22Rv1 (cell line): ENCODE data around the gene SSU72.
"Not testable (repeated sequence)": the region's sequence is repeated elsewhere in the genome, so short reads cannot be mapped to it uniquely, and the experiment has no call there.

Experiments used
- H3K27ac ChIP-seq: fragments of 450-650 bp; 2 replicates; pipeline ENCODE4 v1.5.1; 2017
- CTCF ChIP-seq: fragments of 450-650 bp; IDR thresholded peaks from 2 replicates; pipeline ENCODE4 v1.5.1; 2017; ENCODE audit warnings: mild to moderate bottlenecking
- ZFX ChIP-seq: fragments of 450-650 bp; IDR thresholded peaks from 2 replicates; pipeline ENCODE4 v1.6.1; 2017; ENCODE audit warnings: antibody characterized with exemption, borderline replicate concordance

The SSU72 gene

DNA sequence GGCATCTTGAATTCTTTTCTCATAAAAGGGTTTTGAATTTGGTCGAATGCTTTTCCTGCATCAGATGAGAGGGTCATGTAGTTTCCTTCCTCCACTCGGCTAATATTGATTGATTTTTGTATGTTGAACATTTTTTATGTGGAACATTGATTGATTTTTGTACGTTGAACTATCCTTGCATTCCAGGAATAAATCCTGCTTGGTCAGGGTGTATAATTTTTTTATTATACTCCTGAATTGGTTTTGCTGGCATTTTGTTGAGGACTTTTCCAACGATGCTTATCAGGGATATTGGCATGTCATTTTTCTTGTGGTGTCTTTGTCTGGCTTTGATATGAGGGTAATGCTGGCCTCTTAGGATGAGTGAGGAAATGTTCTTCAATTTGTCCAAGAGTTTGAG is 42.7 kb downstream of the SSU72 start:
- no peak overlapping the region for H3K27ac ChIP-seq
- TF ChIP-seq CTCF (no peak), ZFX (no peak)

DNA sequence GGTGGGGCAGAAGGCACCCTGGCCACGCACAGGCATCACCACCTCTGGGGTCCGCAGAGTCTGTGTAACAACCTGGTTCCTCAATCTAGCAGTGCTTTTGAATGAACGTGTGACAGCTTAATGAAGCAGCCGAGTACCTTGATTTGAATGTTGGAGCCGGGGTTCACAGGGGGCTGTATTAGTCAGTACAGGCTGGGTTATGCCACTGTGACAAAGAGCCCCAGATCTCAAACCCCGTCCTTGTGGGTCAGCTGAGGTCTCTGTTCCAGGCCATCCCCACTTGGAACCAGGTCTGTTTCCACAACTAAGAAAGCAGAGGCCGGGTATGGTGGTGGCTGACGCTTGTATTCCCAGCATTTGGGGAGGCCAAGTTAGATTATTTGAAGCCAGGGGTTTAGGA is 44.7 kb downstream of the SSU72 start:
- TF ChIP-seq CTCF (no peak), ZFX (no peak)
- H3K27ac ChIP-seq, result no peak overlapping the region

DNA sequence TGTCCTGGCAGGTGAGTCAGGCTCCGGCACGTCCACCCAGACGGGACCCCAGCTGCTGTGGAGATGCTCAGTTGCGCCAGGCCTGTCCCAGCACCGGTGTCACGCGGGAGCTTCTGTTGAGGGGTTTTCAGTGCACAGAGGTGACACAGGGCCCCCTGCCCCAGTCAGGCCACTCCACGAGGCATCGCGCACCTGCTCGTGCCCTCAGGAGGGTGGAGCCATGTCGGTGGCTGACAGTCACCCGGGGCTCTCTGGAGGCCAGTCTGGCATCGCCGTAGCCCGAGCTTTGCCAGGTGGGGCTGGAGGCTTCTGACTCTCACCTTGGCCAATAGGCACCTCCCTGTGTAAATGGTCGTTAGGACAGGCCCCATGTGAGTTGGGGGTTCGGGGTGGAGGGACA is 45.3 kb downstream of the SSU72 start:
- TF ChIP-seq ZFX (no peak), CTCF (no peak)
- H3K27ac ChIP-seq, result no peak overlapping the region

- H3K27ac ChIP-seq, result no peak overlapping the region
- TF ChIP-seq ZFX (no peak), CTCF (no peak)
Observed at GRCh38 chr1:1528301-1529267, 46.1 kb downstream of the SSU72 start.

- no peak overlapping the region for H3K27ac ChIP-seq
- TF ChIP-seq CTCF (no peak), ZFX (no peak)
Observed at GRCh38 chr1:1527092-1527816, 47.4 kb downstream of the SSU72 start.

DNA sequence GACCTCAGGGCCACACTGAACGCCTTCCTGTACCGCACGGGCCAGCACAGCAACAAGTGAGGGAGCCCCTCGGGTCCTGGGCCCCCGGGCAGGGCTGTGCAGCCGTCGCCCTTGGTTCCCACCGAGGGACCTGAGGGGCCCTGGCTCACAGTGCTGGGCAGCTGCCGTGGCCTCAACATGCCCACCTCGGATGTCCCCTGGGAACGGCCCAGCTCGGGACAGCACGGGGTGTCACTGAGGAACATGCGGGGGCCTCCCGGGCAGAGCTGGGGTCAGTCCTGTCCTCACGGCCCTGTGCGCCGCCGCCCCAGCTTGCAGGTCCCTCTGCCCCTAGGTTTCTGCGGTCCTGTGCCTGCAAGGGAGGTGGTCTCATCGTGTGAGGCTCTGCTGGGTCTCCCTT is 48.2 kb downstream of the SSU72 start:
- H3K27ac ChIP-seq, result not testable (repeated sequence)

GRCh38 chr1:1524750-1525383 is 49.8 kb downstream of the SSU72 start:
- not testable (repeated sequence) for H3K27ac ChIP-seq

DNA sequence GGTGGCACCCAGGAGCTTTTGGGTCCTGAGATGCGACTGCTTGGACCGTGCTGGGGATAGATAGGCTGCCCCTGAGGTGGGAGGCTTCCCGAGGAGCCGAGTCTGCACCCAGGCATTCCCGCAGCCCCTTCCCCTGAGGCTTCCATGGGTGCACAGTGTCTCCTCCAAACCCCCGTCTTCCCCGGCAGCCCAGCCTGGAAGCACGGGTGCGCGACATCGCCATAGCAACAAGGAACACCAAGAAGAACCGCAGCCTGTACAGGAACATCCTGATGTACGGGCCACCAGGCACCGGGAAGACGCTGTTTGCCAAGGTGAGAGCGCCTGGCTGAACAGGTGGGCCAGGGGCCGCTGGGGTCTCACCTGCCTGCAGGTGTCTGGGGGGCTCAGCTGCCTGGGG is 51.0 kb downstream of the SSU72 start:
- not testable (repeated sequence) for H3K27ac ChIP-seq

GRCh38 chr1:1523226-1523625 is 51.4 kb downstream of the SSU72 start:
- not testable (repeated sequence) for H3K27ac ChIP-seq

GRCh38 chr1:1522536-1522935 is 52.1 kb downstream of the SSU72 start:
- not testable (repeated sequence) for H3K27ac ChIP-seq
